ENCODE data around the gene MAPK12. TPM values are rescaled to one million over a fixed set of nuclear protein-coding genes. Genes with fewer than 3 reads are reported as not detected.

Gene MAPK12
- polyA plus RNA-seq, 1 experiment: 26.6 TPM

DNA sequence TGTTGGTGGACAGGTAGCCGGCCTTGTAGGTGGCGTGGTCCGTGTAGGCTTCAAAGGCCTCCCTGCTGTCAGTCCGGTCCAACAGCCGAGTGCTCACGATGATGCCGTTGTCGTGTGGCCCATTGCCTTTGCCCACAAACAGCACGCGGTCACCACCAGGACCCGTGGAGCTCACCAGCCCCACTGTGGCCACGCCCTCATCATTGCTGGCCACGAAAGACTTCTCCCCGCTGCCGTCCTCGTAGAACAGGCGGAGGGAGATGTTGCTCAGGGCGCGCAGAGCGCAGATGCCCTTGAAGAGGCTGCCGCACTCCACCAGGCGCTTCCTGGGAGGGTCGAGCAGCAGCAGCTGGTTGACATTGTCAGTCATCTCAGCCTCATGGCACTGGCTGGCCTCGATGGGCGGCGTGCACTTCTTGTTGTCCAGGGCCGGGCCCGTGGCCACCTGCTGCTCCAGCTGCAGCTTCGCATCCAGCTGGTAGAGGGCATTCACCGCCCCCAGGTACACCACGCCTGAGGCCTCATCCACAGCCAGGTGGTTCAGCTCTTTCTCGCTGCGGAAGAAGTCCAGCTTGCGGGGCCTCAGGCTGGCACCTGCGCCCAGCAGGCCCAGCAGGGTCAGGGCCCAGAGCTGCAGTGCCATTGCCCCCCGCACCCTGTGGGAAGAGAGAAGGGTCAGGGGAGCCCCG, 28.6 kb upstream of the MAPK12 start:
- ChIA-PET CTCF (no interaction called here), POLR2A (no interaction called here)
- no peak for DNase-seq (ENCODE audit: low read depth, low spot score)
- H3K4me3 ChIP-seq (ENCODE audit: low read depth, low read length): no peak overlapping the region
- H3K27ac ChIP-seq (ENCODE audit: low read depth, low read length): no peak overlapping the region
- H3K9me3 ChIP-seq (ENCODE audit: control insufficient read depth, insufficient read depth, low read length): no peaks in the 10 kb centered on the region; the same call in 1 of the 2 replicates
- H3K27me3 ChIP-seq (ENCODE audit: control insufficient read depth, insufficient read depth, low read length): no peaks in the 10 kb centered on the region
- TF ChIP-seq, protein P1, sequence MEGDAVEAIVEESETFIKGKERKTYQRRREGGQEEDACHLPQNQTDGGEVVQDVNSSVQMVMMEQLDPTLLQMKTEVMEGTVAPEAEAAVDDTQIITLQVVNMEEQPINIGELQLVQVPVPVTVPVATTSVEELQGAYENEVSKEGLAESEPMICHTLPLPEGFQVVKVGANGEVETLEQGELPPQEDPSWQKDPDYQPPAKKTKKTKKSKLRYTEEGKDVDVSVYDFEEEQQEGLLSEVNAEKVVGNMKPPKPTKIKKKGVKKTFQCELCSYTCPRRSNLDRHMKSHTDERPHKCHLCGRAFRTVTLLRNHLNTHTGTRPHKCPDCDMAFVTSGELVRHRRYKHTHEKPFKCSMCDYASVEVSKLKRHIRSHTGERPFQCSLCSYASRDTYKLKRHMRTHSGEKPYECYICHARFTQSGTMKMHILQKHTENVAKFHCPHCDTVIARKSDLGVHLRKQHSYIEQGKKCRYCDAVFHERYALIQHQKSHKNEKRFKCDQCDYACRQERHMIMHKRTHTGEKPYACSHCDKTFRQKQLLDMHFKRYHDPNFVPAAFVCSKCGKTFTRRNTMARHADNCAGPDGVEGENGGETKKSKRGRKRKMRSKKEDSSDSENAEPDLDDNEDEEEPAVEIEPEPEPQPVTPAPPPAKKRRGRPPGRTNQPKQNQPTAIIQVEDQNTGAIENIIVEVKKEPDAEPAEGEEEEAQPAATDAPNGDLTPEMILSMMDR (IDR thresholded peaks at IDR 0.05; ENCODE audit: low read depth, low read length): no peak

DNA sequence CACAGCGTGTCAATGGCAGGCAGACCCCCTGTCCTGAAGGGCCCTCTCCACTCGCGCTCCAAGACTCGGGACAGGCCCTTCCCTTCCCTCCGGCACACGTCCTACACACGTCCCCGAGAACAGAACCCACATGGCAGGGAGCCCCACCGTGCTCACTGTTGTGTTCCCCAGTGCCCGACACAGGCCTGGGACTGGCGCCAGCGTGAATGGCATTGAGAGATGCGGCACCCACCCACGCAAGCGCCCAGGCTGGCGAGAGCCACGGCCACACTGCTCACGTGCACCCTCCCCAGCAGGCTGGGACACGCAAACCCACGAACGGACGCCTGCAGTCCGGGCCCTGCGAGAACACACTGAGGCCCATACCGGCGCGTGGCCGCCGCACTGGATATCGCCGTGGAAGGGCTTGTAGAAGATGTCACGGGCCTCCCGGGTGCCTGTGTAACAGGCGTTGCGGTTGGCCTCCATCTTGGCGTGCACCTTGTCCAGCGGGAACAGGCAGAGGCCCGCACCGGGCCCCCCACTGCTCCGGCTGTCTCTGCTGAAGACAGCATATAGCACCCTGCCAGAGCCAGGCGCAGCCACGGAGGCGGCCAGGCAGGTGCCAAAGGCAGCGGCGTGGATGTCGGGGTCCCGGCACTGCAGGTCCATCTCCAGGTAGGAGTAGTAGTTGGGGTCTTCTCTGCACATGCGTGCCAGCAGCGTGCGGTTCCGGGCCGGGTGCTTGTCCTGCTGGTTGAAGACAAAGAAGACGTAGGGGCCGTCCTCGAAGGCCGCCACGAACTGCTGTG, 27.9 kb upstream of the MAPK12 start:
- CTCF ChIA-PET: no interaction called here
- TF ChIP-seq, protein P1 (IDR thresholded peaks at IDR 0.05; ENCODE audit: low read depth, low read length): no peak
- Histone ChIP-seq H3K27ac (ENCODE audit: low read depth, low read length) (no peak overlapping the region), H3K27me3 (ENCODE audit: control insufficient read depth, insufficient read depth, low read length) (no peaks in the 10 kb centered on the region), H3K4me3 (ENCODE audit: low read depth, low read length) (no peak overlapping the region), H3K9me3 (ENCODE audit: control insufficient read depth, insufficient read depth, low read length) (peaks cover 2% of the 10 kb centered on the region; the same call in 1 of the 2 replicates)
- DNase-seq (ENCODE audit: low read depth, low spot score): no peak
- POLR2A ChIA-PET: no interaction called here

DNA sequence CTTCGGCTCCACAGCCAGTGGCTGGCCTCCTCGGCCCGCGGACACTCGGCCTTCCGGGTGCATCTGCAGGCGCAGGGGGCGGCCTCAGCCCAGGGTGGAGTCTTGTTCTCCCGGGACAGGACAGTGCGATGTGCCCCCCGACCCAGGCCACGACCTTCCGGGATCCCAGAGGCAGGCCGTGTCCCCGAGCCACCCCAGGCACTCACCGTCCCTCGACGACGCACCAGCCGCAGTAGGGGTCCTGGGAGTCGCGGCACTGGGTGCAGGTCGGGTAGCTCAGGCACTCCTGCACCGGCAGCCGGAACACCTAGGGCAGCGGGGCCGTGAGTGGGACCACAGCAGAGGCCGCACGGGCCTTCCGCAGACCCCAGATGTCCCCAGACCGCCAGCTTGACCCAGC, 26.2 kb upstream of the MAPK12 start:
- Histone ChIP-seq H3K27ac (ENCODE audit: low read depth, low read length) (no peak overlapping the region), H3K27me3 (ENCODE audit: control insufficient read depth, insufficient read depth, low read length) (no peaks in the 10 kb centered on the region), H3K9me3 (ENCODE audit: control insufficient read depth, insufficient read depth, low read length) (peaks cover 7% of the 10 kb centered on the region; the same call in 1 of the 2 replicates), H3K4me3 (ENCODE audit: low read depth, low read length) (no peak overlapping the region)
- ChIA-PET POLR2A (no interaction called here), CTCF (no interaction called here)
- TF ChIP-seq, protein P1 (IDR thresholded peaks at IDR 0.05; ENCODE audit: low read depth, low read length): no peak
- no peak for DNase-seq (ENCODE audit: low read depth, low spot score)

DNA sequence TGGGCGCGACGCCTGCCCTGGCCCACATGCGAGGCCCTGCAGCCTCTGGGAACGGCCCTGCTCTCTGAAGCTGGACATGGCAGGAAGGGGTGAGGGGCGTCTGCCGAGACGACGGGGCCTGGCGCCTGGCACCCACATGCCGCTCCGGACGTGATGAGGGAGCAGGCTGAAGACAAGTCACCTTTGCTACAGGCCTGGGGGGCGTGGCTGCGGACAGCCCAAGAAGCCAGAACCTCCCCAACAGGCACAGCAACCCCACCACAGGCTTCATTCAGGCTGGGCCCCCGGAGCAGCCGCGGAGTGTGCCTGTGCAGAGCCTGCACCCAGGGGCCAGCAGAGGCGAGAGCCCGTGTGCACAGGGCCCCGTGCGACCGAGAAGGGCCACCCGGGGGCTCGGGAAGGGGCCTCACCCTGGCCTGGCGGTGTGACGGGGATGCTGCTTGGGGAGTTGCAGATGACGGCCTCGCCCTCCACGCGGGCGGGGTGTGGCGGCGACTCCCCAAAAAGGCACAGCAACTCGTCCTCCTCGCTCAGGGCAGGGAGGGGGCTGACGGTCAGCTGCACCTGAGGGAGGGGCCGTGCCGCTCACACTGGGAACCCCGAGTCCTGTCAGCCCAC, 25.3 kb upstream of the MAPK12 start:
- ChIA-PET CTCF (no interaction called here), POLR2A (no interaction called here)

More for the DNA sequence above, 25.3 kb upstream of the MAPK12 start:
- Histone ChIP-seq H3K4me3 (ENCODE audit: low read depth, low read length) (no peak overlapping the region), H3K27ac (ENCODE audit: low read depth, low read length) (no peak overlapping the region), H3K27me3 (ENCODE audit: control insufficient read depth, insufficient read depth, low read length) (no peaks in the 10 kb centered on the region), H3K9me3 (ENCODE audit: control insufficient read depth, insufficient read depth, low read length) (peaks cover 7% of the 10 kb centered on the region; the same call in 1 of the 2 replicates)
- DNase-seq (ENCODE audit: low read depth, low spot score): no peak
- TF ChIP-seq, protein P1 (IDR thresholded peaks at IDR 0.05; ENCODE audit: low read depth, low read length): no peak

All from AG04450 (cell line).